ENCODE data around the gene CFAP46. TPM values are rescaled to one million over a fixed set of nuclear protein-coding genes. Genes with fewer than 3 reads are reported as not detected.

Gene CFAP46
- total RNA-seq, 6 experiments from 2014 or later = 0.31 to 1.4 (median 0.32) TPM; not detected in 1

DNA sequence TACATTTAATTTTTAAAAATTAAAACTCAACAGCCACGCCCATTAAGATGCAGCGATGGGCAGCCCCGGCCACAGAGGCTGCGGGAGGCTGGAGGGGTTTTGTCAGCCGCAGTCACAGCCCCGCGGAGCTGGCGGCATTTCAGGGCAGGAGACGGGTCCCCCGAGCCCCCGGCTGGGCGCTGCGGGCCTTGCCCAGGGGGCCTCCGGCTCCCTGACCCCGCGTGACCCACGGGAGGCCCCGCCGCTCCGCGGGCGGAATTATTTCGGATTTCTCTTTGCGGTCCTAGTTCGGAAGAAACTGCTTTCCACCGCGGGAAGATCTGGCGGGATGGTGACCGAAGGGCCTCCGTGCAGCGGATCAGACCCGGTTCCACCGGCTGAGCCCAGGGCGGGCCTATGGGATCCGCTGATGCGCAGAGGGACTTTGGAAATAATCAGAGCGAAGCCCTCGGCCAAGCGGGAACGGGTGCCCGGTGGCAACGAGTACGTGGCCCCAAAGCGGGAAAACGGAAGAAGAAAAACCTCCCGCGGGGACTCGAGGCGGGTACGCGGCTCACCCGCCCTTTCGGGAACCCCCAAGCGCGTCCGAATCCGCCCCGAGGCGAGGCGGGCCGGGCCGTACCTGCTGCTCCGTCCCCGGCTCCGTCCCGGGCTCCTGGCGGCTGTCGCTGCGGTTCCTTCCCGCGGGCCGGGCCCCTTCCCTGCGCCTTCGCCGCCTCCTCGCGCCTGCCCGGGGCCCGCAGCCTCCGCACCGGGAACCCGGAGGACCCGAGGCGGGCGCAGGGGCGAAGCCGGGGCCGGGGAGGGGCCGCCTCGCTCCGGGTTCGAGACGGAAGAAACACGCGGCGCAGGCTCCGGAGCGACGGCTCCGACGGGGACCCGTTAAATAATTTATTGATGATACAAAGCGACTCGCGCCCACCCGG lies 158.2 kb downstream of the CFAP46 start:
- Mint-ChIP-seq H3K36me3 (ENCODE audit: low read depth) (peaks cover 17% of the 10 kb centered on the region), H3K4me1 (ENCODE audit: low read depth) (no peaks in the 10 kb centered on the region), H3K27ac (no peak overlapping the region), H3K9me3 (peaks cover 6% of the 10 kb centered on the region), H3K4me3 (no peak overlapping the region), H3K27me3 (ENCODE audit: insufficient read depth) (peaks cover 19% of the 10 kb centered on the region)
- TF ChIP-seq, protein P1, sequence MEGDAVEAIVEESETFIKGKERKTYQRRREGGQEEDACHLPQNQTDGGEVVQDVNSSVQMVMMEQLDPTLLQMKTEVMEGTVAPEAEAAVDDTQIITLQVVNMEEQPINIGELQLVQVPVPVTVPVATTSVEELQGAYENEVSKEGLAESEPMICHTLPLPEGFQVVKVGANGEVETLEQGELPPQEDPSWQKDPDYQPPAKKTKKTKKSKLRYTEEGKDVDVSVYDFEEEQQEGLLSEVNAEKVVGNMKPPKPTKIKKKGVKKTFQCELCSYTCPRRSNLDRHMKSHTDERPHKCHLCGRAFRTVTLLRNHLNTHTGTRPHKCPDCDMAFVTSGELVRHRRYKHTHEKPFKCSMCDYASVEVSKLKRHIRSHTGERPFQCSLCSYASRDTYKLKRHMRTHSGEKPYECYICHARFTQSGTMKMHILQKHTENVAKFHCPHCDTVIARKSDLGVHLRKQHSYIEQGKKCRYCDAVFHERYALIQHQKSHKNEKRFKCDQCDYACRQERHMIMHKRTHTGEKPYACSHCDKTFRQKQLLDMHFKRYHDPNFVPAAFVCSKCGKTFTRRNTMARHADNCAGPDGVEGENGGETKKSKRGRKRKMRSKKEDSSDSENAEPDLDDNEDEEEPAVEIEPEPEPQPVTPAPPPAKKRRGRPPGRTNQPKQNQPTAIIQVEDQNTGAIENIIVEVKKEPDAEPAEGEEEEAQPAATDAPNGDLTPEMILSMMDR (IDR thresholded peaks at IDR 0.05) = no peak
- DNase-seq = no peak

GRCh38 chr10:132783165-132783939 lies 159.0 kb downstream of the CFAP46 start:
- no peak for DNase-seq
- Mint-ChIP-seq H3K4me1 (ENCODE audit: low read depth) (no peaks in the 10 kb centered on the region), H3K4me3 (no peak overlapping the region), H3K9me3 (peaks cover 6% of the 10 kb centered on the region), H3K27me3 (ENCODE audit: insufficient read depth) (peaks cover 17% of the 10 kb centered on the region), H3K36me3 (ENCODE audit: low read depth) (peaks cover 17% of the 10 kb centered on the region), H3K27ac (no peak overlapping the region)
- TF ChIP-seq, protein P1 (IDR thresholded peaks at IDR 0.05) = no peak

- Mint-ChIP-seq H3K4me1 (ENCODE audit: low read depth) (no peaks in the 10 kb centered on the region), H3K9me3 (peaks cover 6% of the 10 kb centered on the region), H3K27ac (no peak overlapping the region), H3K36me3 (ENCODE audit: low read depth) (peaks cover 17% of the 10 kb centered on the region), H3K27me3 (ENCODE audit: insufficient read depth) (peaks cover 19% of the 10 kb centered on the region), H3K4me3 (no peak overlapping the region)
- TF ChIP-seq, protein P1 (IDR thresholded peaks at IDR 0.05) = no peak
- no peak for DNase-seq
Observed at GRCh38 chr10:132781556-132781955, 160.8 kb downstream of the CFAP46 start.

DNA sequence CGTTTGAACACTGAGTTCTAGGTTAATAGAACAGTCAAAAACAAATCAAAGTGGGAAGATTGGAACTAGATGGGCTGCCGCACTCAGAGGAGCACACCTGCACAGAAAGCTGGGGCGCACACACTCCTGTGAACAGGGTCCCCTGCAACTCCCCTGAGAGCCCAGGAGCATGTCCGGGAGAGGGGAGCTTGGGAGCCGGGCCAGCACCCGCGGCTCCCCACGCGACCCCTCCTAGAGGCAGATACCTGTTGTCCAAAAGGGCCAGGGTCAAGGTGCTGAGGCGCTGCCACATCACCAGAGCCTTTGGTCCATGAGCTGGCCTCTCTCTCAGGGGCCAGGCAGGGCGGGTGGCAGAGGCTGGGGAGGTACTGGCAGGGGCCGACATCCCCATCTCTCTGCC lies 162.0 kb downstream of the CFAP46 start:
- TF ChIP-seq, protein P1 (IDR thresholded peaks at IDR 0.05) = no peak
- Mint-ChIP-seq H3K9me3 (peaks cover 6% of the 10 kb centered on the region), H3K4me1 (ENCODE audit: low read depth) (no peaks in the 10 kb centered on the region), H3K27ac (no peak overlapping the region), H3K36me3 (ENCODE audit: low read depth) (peaks cover 17% of the 10 kb centered on the region), H3K27me3 (ENCODE audit: insufficient read depth) (peaks cover 19% of the 10 kb centered on the region), H3K4me3 (no peak overlapping the region)
- DNase-seq = no peak

DNA sequence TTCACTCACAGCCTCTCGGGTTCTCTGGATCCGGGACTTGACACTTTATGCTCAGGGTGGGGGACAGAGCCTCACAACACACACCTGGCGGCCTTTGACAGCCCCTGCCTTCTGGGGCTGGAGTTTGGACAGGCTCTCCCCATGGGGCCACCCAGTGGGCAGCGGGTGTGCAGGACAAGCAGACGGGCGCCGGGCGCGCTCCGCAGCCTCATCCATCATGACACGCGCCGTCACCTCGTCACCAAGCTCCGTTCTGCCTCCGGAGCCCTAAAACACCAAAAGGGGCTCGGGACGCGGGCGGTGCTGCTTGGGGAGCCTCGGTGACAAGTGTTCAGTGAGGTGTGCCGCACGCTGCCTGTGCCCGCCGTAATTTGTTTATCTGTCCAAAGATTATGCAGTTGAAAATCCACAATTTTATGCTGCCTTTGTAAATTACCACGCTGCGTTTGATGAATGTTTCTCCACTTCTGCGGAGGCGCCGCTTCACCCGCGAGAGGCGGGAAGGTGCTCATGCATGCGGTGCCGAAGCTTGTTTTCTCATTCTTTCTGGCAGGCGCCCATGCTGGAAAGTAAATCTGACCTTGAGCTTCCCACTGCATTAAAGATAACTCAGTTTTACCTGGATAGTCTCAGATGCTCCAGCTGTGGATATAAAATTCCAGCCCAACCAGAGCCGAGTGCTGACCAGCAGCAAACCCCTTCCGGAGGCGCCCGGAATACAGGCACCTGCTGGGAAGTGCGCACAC lies 162.6 kb downstream of the CFAP46 start:
- Mint-ChIP-seq H3K4me1 (ENCODE audit: low read depth) (no peaks in the 10 kb centered on the region), H3K27ac (no peak overlapping the region), H3K4me3 (no peak overlapping the region), H3K27me3 (ENCODE audit: insufficient read depth) (peaks cover 17% of the 10 kb centered on the region), H3K9me3 (peaks cover 6% of the 10 kb centered on the region), H3K36me3 (ENCODE audit: low read depth) (peaks cover 17% of the 10 kb centered on the region)
- no peak for DNase-seq
- TF ChIP-seq, protein P1 (IDR thresholded peaks at IDR 0.05) = no peak

All from HFFc6 (cell line).